Hematopoietic multipotent progenitor cell treated with erythropoietin and hydrocortisone succinate and interleukin-3 and kit ligand, for 15 days (in vitro differentiated cells): ENCODE data around the gene VPS18.
"Not testable (repeated sequence)": the region's sequence is repeated elsewhere in the genome, so short reads cannot be mapped to it uniquely, and the experiment has no call there.

Experiments used
- DNase-seq: peaks from one replicate; pipeline ENCODE4 v3.0.0-alpha.2; 2015; ENCODE audit warnings: low spot score

Gene VPS18, protein sequence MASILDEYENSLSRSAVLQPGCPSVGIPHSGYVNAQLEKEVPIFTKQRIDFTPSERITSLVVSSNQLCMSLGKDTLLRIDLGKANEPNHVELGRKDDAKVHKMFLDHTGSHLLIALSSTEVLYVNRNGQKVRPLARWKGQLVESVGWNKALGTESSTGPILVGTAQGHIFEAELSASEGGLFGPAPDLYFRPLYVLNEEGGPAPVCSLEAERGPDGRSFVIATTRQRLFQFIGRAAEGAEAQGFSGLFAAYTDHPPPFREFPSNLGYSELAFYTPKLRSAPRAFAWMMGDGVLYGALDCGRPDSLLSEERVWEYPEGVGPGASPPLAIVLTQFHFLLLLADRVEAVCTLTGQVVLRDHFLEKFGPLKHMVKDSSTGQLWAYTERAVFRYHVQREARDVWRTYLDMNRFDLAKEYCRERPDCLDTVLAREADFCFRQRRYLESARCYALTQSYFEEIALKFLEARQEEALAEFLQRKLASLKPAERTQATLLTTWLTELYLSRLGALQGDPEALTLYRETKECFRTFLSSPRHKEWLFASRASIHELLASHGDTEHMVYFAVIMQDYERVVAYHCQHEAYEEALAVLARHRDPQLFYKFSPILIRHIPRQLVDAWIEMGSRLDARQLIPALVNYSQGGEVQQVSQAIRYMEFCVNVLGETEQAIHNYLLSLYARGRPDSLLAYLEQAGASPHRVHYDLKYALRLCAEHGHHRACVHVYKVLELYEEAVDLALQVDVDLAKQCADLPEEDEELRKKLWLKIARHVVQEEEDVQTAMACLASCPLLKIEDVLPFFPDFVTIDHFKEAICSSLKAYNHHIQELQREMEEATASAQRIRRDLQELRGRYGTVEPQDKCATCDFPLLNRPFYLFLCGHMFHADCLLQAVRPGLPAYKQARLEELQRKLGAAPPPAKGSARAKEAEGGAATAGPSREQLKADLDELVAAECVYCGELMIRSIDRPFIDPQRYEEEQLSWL

DNA sequence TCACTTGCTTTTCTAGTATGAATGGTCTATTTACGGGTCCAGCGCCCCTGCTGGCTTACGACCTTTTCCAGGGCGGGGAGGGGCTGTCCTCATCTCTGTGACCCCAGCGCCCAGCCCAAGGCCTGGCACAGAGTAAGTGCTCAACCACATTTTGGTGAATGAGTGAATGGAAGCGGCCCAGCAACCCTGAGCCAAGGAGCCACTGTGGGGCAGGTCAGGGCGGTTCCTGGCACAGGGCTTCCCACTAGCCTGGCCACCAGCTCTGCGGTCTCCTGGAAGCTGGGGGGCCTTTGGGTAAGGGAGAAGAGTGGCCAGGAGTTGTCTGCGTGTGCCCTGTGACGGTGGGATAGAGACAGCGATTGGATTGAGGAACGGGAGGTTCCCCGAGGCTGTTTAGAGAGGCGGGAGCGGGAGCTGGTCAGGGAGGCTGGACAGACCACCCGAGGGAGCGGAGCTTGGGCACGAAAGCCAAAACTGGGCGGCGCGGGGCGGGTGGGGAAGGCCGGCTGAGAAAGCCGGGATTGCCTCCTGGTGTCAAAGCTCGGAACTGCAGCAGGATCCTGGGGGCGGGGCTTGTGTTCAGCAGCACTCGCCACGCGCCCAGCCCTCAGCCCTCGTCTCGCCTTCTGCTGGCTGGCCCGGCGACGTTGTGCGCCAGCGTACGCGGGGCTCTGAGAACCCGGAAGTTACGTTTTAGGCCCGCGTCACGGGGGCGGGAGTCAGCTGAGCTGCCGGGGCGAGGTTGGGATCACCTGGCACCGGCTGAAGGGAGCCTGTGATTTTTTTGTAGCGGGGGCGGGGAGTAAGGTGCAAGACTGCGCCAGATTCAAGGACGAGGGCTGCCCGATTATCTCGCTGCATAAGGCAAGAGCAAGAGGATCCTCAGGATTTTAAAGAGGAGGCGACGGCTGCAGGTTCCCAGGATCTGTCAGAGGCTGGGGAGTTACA, at the start of gene VPS18:
Gene VPS18, plus strand, starts transcription at position 718 of the 948 bp plus-strand sequence. CDS start 319 bp downstream, outside the sequence.
- DNase-seq, result peak; percentile 97

DNA sequence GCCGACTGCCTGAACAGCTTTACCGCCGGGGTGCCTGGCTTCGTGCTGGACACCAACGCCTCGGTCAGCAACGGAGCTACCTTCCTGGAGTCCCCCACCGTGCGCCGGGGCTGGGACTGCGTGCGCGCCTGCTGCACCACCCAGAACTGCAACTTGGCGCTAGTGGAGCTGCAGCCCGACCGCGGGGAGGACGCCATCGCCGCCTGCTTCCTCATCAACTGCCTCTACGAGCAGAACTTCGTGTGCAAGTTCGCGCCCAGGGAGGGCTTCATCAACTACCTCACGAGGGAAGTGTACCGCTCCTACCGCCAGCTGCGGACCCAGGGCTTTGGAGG, 49.6 kb upstream of the VPS18 start:
- no peak for DNase-seq

DNA sequence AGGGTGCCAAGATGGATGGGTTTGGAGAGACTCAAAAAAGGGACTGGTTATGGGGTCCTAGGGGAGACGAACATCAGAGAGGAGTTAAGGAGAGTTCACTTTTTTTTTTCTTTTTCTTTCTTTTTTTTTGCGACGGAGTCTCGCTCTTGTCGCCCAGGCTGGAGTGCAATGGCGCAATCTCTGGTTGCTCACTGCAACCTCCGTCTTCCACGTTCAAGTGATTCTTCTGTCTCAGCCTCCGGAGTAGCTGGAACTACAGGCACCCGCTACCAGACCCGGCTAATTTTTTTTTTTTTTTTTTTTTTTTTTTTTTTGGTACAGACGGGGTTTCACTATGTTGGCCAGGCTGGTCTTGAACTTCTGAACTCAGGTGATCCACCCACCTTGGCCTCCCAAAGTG, 49.2 kb upstream of the VPS18 start:
- DNase-seq, result no peak

DNA sequence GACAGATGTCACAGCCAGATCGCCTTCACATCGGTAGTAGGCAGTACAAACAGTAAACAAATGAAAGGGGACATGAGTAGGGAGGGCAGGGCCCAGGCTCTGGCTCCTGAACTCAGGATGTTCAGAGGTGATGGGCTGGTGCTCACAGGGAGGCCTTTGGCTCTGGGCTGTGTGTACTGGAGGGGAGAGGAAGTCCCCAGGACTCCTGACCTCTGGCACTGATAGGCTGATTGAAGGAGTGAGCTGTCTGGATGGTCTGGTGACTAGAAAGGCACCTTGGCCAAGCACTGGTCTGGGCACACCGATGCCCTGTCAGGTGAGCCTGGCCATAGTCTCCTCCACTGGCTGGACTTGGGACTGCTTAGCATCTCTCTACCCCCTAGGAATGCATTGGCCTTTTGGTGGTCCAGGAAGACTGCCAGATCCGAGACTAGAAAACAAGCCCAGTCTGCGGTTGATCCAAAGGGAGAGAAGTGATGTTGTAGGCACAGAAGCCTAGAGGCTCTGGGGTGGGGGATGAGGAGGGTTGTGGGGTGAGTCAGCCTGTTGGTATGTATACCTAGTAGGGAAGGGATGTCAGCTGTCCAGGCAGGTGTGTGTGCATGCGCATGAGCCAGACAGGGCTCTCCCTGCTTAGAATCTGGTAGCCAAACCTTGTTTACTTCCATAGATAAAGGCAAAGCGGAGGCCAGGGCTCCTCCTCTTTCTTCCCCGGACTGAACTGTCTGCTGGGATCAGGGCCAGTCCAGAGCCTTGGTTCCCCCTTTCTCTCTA, 48.6 kb upstream of the VPS18 start:
- DNase-seq, result no peak

DNA sequence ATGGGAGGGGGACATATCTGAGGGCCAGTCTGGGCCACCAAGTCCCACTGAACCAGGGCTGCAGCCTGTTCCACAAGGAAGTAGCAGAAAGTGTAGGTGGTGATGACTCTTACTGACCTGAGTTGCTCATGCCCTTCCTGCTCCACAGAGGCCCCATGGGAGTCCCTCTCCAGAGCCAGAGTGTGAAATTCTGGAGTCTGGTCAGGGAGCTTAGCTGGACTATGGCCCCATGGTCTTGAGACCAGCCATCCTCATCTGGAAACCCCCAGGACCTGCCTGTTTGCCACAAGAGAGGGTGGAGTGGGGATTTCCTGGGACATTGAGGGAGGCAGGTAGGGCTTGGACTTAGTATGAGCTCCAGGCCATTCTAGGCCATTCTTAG, 47.4 kb upstream of the VPS18 start:
- no peak for DNase-seq

DNA sequence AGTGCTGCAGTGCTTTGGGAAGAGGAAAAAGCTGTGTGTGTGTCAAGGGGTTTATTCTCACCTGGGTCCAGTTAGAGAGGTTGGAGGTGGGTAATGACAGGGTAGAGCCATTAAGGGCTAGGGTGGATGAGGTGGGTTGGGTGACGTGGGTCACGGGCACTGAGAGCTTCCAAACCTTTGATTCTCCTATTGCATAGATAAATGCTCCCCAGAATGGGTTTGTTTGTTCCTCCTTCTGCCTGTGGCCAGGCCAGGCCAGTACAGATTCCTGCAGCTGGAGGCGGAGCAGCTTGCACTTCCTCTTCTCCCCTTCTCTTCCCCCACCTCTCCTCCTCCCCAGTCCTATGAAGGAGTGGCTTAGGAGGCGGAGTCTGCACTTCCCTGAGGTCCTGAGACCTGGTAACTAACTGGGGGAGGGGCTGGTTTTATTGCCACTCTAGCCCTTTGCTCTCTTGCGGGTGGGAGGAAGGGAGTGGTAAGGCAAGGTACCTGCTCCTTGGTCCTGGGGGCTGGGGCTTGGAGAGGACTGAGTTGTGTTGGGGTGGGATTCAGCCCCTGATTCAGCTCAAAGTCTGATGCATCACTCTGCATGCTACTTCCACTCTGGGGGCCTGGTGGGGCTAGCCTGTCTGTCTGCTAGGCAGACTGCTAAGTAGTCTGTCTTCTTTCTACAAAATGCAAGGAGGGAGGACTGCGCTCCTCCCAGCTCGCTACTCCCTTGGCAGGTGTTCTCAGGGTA, 46.9 kb upstream of the VPS18 start:
- no peak for DNase-seq

DNA sequence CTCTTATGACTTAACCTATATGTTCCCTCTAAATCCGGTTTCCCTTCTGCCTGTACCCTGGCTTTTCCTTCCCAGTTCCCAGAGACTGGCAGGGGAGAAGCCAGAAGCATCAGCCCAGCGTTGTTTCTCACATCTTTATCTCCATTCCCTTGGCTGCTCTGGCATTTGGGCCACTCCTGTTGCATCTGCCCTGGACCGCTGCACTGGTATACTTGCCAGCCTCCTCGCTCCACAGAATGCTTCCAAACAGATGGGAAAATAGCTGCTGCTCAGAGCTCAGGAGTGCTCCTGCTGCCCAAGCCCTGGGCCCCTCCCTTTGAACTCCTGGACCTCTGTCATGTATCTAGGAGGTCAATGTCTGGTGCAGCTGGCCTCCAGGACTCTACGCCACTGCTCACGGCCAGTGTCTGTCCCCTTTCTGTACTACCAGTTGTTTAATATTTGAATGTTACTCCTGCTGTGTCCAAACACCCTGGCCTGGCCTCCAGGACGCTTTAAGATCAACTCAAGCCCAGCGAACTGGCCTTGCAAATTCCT, 43.6 kb upstream of the VPS18 start:
- DNase-seq, result no peak

DNA sequence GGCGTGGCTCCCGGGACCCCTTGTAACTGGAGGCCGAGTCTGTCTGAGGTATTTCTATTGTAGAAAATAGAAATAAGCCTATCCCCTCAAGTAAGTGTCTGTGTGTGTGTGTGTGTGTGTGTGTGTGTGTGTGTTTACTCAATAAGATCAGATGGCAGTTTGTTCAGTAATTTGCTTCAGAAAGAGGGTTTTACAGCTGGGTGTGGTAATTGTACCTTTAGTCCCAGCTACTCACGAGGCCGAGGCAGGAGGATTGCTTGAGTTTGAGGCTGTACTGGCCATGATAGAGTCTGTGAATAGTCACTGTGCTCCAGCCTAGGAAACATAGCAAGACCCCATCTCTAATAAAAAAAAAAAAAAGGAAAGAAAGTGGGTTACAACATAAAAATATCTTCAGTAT, 41.7 kb upstream of the VPS18 start:
- DNase-seq, result no peak

DNA sequence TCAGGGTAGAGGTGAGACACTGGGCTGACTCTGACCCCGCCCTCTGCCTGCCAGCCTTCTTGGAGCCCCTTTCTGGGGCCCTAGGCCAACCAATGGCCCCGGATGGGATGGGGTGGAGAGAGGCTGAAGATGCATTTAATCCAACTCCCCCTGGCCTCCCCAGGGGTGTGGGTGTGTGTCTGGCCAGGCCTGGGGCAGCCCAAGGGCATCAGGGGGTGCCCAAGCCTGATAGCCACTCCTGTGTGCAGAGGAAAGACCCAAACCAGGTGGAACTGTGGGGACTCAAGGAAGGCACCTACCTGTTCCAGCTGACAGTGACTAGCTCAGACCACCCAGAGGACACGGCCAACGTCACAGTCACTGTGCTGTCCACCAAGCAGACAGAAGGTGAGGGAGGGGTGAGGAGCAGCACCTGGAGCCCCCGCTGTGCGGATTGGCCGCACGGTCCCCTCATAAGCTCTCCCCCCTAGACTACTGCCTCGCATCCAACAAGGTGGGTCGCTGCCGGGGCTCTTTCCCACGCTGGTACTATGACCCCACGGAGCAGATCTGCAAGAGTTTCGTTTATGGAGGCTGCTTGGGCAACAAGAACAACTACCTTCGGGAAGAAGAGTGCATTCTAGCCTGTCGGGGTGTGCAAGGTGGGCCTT, 40.9 kb upstream of the VPS18 start:
- no peak for DNase-seq

DNA sequence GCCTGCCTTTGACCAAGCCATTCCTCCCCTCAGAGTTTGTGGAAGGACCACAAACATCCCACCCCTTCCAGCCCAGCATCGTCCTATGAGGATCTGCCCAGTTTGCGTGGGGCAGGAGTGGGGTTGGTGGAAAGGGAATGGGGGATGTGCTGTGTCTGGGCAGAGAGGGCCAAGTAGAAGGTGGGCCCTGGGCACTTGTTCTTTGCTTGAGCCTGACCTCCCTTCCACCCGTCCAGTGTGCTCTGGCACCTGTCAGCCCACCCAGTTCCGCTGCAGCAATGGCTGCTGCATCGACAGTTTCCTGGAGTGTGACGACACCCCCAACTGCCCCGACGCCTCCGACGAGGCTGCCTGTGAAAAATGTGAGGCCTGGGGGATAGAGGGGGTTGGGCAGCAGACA, 40.1 kb upstream of the VPS18 start:
- no peak for DNase-seq

DNA sequence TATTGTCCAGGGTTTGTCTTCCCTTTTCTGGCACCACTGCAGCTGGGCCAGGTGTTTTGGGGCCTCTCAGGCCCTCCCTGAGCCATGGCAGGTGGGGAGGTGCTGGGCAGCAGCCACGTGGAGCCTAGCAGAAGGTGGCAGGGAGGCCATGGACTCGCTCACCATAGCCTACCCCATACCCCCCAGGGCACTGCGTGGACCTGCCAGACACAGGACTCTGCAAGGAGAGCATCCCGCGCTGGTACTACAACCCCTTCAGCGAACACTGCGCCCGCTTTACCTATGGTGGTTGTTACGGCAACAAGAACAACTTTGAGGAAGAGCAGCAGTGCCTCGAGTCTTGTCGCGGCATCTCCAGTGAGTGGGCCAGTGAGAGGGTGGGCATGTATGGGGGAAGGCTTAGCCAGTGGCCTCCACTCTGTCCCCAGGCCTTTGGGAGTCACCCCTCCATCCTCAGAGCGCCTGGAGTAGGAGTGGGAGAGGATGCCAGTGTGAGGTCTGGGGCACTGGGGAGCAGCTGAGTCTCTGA, 38.5 kb upstream of the VPS18 start:
- no peak for DNase-seq

DNA sequence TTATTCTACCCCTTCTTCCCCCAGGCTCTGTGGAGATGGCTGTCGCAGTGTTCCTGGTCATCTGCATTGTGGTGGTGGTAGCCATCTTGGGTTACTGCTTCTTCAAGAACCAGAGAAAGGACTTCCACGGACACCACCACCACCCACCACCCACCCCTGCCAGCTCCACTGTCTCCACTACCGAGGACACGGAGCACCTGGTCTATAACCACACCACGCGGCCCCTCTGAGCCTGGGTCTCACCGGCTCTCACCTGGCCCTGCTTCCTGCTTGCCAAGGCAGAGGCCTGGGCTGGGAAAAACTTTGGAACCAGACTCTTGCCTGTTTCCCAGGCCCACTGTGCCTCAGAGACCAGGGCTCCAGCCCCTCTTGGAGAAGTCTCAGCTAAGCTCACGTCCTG, 37.5 kb upstream of the VPS18 start:
- no peak for DNase-seq

DNA sequence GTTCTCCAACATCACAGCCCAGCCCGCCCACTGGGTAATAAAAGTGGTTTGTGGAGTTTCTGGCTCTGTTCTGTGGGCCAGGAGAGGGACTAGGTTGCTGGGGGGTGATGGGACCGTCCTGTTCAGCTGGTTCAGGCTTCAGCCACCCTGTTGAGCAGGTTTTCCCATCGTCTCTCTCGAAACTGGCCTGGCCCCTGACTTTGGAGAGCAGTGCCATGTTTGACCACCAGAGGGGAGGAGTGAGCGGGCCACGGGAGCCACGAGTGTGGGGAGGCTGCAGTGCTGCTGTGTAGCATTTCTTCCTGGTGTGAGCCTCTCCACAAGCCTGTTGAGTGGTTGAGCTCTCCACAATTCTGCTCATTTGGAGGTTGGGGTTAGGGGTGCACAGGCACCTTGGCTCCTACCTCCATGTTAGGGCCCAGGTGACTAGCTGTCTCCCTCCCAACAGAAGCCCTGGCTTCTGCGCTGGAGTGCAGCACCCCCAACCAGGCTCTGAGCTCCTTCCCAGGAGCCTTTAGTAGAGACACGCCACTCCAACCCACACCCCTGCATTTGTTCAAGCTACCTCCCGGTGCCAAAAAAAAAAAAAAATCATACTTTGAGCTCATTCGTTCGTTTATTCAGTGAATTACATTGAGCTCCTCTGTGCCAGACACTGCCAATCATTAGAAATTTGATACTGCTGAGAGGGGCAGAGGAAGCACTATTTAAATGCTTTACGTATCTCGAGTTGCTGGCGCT, 36.5 kb upstream of the VPS18 start:
- DNase-seq, result peak; percentile 76

DNA sequence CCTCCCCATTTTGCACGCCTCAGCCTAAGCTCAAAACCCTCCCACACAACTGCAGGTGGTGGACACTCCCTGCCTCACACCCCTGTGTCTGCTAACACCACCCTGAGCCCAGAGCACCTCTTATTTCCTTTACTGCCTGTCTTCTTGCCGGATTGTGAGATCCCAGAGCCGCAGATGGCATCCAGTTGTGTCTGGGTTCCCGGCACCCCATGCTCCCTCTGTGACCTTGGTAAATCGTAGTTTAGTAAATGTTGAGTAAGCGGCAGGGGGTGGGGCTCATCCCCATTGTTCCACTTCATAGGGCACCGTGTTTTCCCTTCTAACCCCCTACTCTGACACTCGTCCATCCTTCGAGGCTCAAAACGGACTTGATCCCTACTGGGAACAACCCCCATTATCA, 35.5 kb upstream of the VPS18 start:
- DNase-seq, result no peak

DNA sequence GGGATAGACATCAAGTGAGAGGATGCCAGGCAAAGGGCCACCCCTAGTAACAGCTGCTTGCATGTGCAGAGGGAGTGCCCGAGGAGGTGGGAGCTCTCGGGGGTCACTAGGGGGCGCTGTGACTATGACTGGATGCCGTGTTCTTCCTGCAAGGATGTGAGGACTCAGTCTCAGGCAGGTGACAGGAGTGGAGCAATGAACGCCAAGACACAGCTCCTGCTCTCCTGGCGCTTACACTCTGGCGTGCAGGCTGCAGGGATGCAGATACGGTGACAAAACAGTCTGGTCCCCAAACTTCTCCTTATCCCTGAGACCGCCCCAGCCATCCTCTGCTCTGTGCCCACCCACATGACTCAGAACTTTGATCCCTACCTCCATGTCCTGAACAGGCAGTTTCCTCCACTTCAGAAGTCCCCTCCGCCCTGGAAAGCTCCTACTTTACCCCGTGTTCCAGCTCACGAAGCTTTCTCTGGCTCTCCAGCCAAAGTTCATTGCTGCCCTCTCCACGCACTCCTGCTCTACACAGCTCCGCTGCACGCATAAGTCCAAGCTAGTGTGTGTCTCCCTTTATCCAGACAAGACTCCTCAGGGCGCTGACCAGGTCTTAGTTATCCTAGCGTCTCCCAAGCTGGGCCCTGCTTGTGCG, 34.9 kb upstream of the VPS18 start:
- peak; percentile 81 for DNase-seq

DNA sequence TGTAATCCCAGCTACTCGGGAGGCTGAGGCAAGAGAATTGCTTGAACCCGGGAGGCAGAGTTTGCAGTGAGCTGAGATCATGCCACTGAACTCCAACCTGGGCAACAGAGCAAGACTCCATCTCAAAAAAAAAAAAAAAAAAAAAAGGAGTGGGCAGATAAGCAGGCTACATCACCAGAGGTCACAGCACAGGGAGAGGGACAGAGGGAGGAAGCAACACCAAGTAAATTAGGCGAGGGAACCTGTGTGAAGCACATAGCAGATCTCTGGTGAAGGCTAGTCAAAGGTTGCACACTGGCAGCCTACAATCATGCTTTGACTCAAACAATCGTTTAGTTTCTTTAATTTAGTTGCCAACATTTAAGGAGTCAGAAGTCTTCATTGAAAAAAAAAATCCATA, 33.1 kb upstream of the VPS18 start:
- DNase-seq, result not testable (repeated sequence)

DNA sequence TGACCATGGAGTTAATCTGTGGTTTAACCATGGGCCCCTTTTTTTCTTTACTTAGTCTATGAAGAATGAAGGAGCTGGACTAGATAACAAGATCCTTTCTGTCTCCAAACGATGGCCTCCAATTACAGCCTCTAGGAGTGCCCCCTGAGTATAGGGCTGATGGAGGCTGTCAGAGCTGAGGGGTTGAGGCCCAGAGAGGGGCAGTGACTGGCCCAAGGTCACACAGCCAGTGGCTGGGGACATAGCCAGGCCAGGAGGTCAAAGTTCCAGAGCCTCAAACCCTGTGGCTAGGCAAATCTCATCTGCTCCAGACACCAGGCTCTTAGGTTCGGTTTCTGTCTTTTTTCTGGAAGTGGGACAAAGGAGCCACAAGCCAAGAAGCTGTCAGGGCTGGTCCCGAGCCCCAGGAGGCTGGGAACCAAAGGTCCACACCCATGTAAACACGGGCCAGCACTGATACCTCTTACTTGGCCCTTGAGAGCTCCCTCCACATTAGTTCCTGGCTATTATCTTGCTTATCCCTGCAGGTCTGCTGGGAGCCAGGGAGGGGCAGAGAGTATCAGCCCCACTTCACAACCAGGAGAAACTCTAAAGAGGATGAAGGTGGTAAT, 30.5 kb upstream of the VPS18 start:
- no peak for DNase-seq

DNA sequence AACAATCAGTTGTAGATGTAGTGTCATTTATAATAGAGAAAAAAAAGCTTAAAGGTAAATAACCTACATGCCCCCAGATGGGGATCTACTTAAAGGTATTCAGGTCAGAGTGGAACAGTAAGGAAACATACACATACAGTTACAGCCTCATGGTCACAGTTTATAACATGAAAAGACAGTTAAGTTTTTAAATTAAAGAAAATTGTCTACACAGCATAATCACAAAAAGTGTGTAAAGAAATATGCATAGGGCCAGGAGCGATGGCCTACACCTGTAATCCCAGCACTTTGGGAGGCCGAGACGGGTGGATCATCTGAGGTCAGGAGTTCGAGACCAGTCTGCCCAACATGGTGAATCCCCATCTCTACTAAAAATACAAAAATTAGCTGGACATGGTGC, 27.1 kb upstream of the VPS18 start:
- no peak for DNase-seq
